IMR-90 (cell line): Measurements from ENCODE around the gene BHLHA15. TPM values are rescaled to one million over a fixed set of nuclear protein-coding genes. Genes with fewer than 3 reads are reported as not detected.

ENCODE experiments used
- ATAC-seq: fragments of 200-7000 bp; cut with Tn5 transposase; 2 replicates; pipeline ENCODE4 v1.9.1; 2020; ENCODE audit warnings: low read depth, mild to moderate bottlenecking, moderate library complexity
- BruUV-seq: library from RNA; stranded (reverse); fragments of 400-500 nt; replicated peaks from 2 replicates; lab custom pipeline; 2021; lab: Mats Ljungman, UMichigan
- CTCF ChIA-PET: fragments of 300-600 bp; formaldehyde crosslinking; extraction: SDS; loops from one replicate; lab custom pipeline; 2021; ENCODE audit warnings: antibody characterized with exemption; lab: Yijun Ruan, JAX
- POLR2A ChIA-PET: fragments of 300-600 bp; sonication (Branson Sonifier 250); formaldehyde crosslinking; loops from one replicate; lab custom pipeline; 2022; ENCODE audit warnings: antibody characterized with exemption; ENCODE audit not compliant: unreplicated experiment; lab: Charles Lee
- DNase-seq: peaks from one replicate; pipeline ENCODE4 v3.0.0; 2013
- H2AFZ ChIP-seq: replicated peaks from 2 replicates; pipeline ENCODE3; 2013; ENCODE audit warnings: low read length, mild to moderate bottlenecking; ENCODE audit not compliant: poor library complexity
- H2AK5ac ChIP-seq: 2 replicates; pipeline ENCODE4 v1.6.1; 2013; ENCODE audit warnings: low read depth, low read length, inconsistent platforms
- H2AK9ac ChIP-seq: replicated peaks from 2 replicates; pipeline ENCODE3; 2013; ENCODE audit warnings: mild to moderate bottlenecking, low read depth, low read length, moderate library complexity; ENCODE audit not compliant: poor library complexity
- H2BK120ac ChIP-seq: 2 replicates; pipeline ENCODE4 v1.6.1; 2013; ENCODE audit warnings: low read depth, low read length, inconsistent platforms
- H2BK15ac ChIP-seq: 3 replicates; pipeline ENCODE4 v1.6.1; 2013; ENCODE audit warnings: low read depth, low read length, inconsistent platforms
- H2BK20ac ChIP-seq: 2 replicates; pipeline ENCODE4 v1.6.1; 2013; ENCODE audit warnings: low read depth, mild to moderate bottlenecking, inconsistent platforms, low read length, moderate library complexity
- H2BK5ac ChIP-seq: 2 replicates; pipeline ENCODE4 v1.6.1; 2013; ENCODE audit warnings: mild to moderate bottlenecking, low read depth, low read length, inconsistent platforms; ENCODE audit not compliant: poor library complexity, severe bottlenecking
- H3K14ac ChIP-seq: replicated peaks from 2 replicates; pipeline ENCODE4 v1.6.1; 2013; ENCODE audit warnings: low read depth, low read length, inconsistent platforms
- H3K18ac ChIP-seq: 2 replicates; pipeline ENCODE4 v1.6.1; 2013; ENCODE audit warnings: low read depth, low read length, control low read depth
- H3K23ac ChIP-seq: 2 replicates; pipeline ENCODE4 v1.6.1; 2013; ENCODE audit warnings: low read depth, low read length, inconsistent platforms
- H3K27ac ChIP-seq: 2 replicates; pipeline ENCODE4 v1.5.1; 2013; ENCODE audit warnings: mild to moderate bottlenecking, control low read depth, low read length; ENCODE audit not compliant: insufficient read depth
- H3K27me3 ChIP-seq: 2 replicates; pipeline ENCODE4 v1.6.1; 2013; ENCODE audit warnings: low read length; ENCODE audit not compliant: control insufficient read depth, insufficient read depth
- H3K36me3 ChIP-seq: 2 replicates; pipeline ENCODE4 v1.6.1; 2013; ENCODE audit warnings: low read length, mixed read lengths; ENCODE audit not compliant: control insufficient read depth, insufficient read depth
- H3K4ac ChIP-seq: 2 replicates; pipeline ENCODE4 v1.6.1; 2013; ENCODE audit warnings: low read depth, low read length, inconsistent platforms
- H3K4me1 ChIP-seq: 2 replicates; pipeline ENCODE4 v1.6.1; 2013; ENCODE audit warnings: low read length, mixed read lengths; ENCODE audit not compliant: control insufficient read depth, insufficient read depth
- H3K4me2 ChIP-seq: 2 replicates; pipeline ENCODE4 v1.6.1; 2013; ENCODE audit warnings: low read depth, mild to moderate bottlenecking, control low read depth, low read length, moderate library complexity
- H3K4me3 ChIP-seq: 2 replicates; pipeline ENCODE4 v1.5.1; 2013; ENCODE audit warnings: low read depth, mild to moderate bottlenecking, control low read depth, low read length, moderate library complexity; ENCODE audit not compliant: insufficient read depth
- H3K56ac ChIP-seq: 2 replicates; pipeline ENCODE4 v1.6.1; 2013; ENCODE audit warnings: low read length, inconsistent platforms; ENCODE audit not compliant: insufficient read depth; ENCODE audit errors: extremely low read depth
- H3K79me1 ChIP-seq, 2 experiments: 2 replicates each; pipeline ENCODE4 v1.6.1; 2013; ENCODE audit warnings: low read length in 2 of 2, inconsistent platforms in 1 of 2, low read depth in 1 of 2
- H3K9ac ChIP-seq: 2 replicates; pipeline ENCODE4 v1.6.1; 2013; ENCODE audit warnings: low read depth, low read length, control low read depth
- H3K9me1 ChIP-seq: 2 replicates; pipeline ENCODE4 v1.6.1; 2013; ENCODE audit warnings: low read length, inconsistent platforms; ENCODE audit not compliant: insufficient read depth
- H3K9me3 ChIP-seq: 2 replicates; pipeline ENCODE4 v1.6.1; 2013; ENCODE audit warnings: low read length; ENCODE audit not compliant: control insufficient read depth, insufficient read depth
- H4K20me1 ChIP-seq: 2 replicates; pipeline ENCODE4 v1.6.1; 2013; ENCODE audit warnings: low read length, inconsistent platforms; ENCODE audit not compliant: insufficient read depth
- H4K5ac ChIP-seq: 2 replicates; pipeline ENCODE4 v1.6.1; 2013; ENCODE audit warnings: mild to moderate bottlenecking, low read depth, low read length, control low read depth
- H4K8ac ChIP-seq, 2 experiments: 2 replicates each; pipeline ENCODE4 v1.6.1; 2013; ENCODE audit warnings: low read depth in 2 of 2, low read length in 2 of 2, control low read depth in 1 of 2, inconsistent platforms in 1 of 2
- H4K91ac ChIP-seq: 2 replicates; pipeline ENCODE4 v1.6.1; 2013; ENCODE audit warnings: low read depth, low read length, inconsistent platforms; ENCODE audit not compliant: insufficient read depth
- BHLHE40 ChIP-seq: fragments of 150-350 bp; IDR thresholded peaks from 2 replicates; pipeline ENCODE4 v1.6.1; 2016; ENCODE audit warnings: mild to moderate bottlenecking, low read depth, low read length
- CEBPB ChIP-seq: IDR thresholded peaks from 2 replicates; pipeline ENCODE4 v1.6.1; 2012; ENCODE audit warnings: low read depth, low read length, improper control_type of control experiment
- CHD1 ChIP-seq: IDR thresholded peaks from 2 replicates; pipeline ENCODE4 v1.6.1; 2012; ENCODE audit warnings: low read depth, low read length, improper control_type of control experiment
- FOS ChIP-seq: fragments of 150-350 bp; IDR thresholded peaks from 2 replicates; pipeline ENCODE4 v1.6.1; 2016; ENCODE audit warnings: low read depth, low read length
- MAFK ChIP-seq: IDR thresholded peaks from 2 replicates; pipeline ENCODE4 v1.6.1; 2012; ENCODE audit warnings: low read depth, low read length, improper control_type of control experiment
- MAZ ChIP-seq: IDR thresholded peaks from 2 replicates; pipeline ENCODE4 v1.6.1; 2012; ENCODE audit warnings: low read depth, mild to moderate bottlenecking, low read length, improper control_type of control experiment, moderate library complexity, borderline replicate concordance
- MXI1 ChIP-seq: IDR thresholded peaks from 2 replicates; pipeline ENCODE4 v1.6.1; 2012; ENCODE audit warnings: low read depth, mild to moderate bottlenecking, low read length, moderate library complexity, borderline replicate concordance
- NFE2L2 ChIP-seq: fragments of 150-350 bp; IDR thresholded peaks from 2 replicates; pipeline ENCODE4 v1.6.1; 2016; ENCODE audit warnings: low read depth, mild to moderate bottlenecking, low read length
- POLR2A ChIP-seq: IDR thresholded peaks from 2 replicates; pipeline ENCODE4 v1.6.1; 2012; ENCODE audit warnings: mild to moderate bottlenecking, low read depth, low read length
- RAD21 ChIP-seq: IDR thresholded peaks from 2 replicates; pipeline ENCODE4 v1.6.1; 2012; ENCODE audit warnings: low read length, improper control_type of control experiment
- RCOR1 ChIP-seq: IDR thresholded peaks from 2 replicates; pipeline ENCODE4 v1.6.1; 2012; ENCODE audit warnings: mild to moderate bottlenecking, low read length, improper control_type of control experiment; ENCODE audit not compliant: insufficient replicate concordance
- RFX5 ChIP-seq: IDR thresholded peaks from 2 replicates; pipeline ENCODE4 v1.8.0; 2012; ENCODE audit warnings: low read depth, mild to moderate bottlenecking, low read length, moderate library complexity
- SMC3 ChIP-seq: fragments of 150-350 bp; IDR thresholded peaks from 2 replicates; pipeline ENCODE4 v1.6.1; 2016; ENCODE audit warnings: low read depth, mild to moderate bottlenecking, antibody characterized with exemption, low read length, moderate library complexity
- USF2 ChIP-seq: fragments of 150-350 bp; IDR thresholded peaks from 2 replicates; pipeline ENCODE4 v1.6.1; 2017; ENCODE audit warnings: mild to moderate bottlenecking, antibody characterized with exemption, low read length, low read depth
- WGBS, 2 experiments: methylation state at CpG; one replicate each; pipeline versions ENCODE4 v1.1.5 to v1.1.7; 2013; ENCODE audit warnings: missing lambda C conversion rate in 2 of 2; ENCODE audit not compliant: insufficient read length in 1 of 2; ENCODE audit errors: extremely low coverage in 2 of 2; 5-methylcytosine and 5-hydroxymethylcytosine counted together
- dilution Hi-C: fragments of 300-500 bp; cut with HindIII; formaldehyde crosslinking; loops from one replicate; pipeline ENCODE4 v1.14.3; 2018; ENCODE audit warnings: low sequenced_read_pairs; ENCODE audit not compliant: unreplicated experiment
- in situ Hi-C: fragments of 300-500 bp; cut with MboI; formaldehyde crosslinking; loops from 3 replicates; pipeline ENCODE4 v1.14.3; 2019; ENCODE audit warnings: low sequenced_read_pairs, inconsistent platforms, mixed read lengths
- intact Hi-C: fragments of 100-400 bp; cut with micrococcal nuclease; formaldehyde crosslinking; loops from 2 replicates; pipeline ENCODE4 v1.10.0; 2022
- polyA plus RNA-seq, 3 experiments: library from polyadenylated mRNA; depleted of rRNA; stranded (reverse); fragments of >200 nt; gene quantifications; 2 replicates each; pipeline ENCODE4 v1.2.3, GENCODE V29; 2012; ENCODE audit warnings: low replicate concordance in 1 of 3
- total RNA-seq: library from RNA; depleted of rRNA; stranded (reverse); fragments of >200 nt; gene quantifications from 2 replicates; pipeline ENCODE4 v1.2.3, GENCODE V29; 2012
- TF ChIP-seq, protein P1 (sequence below): fragments of 150-350 bp; IDR thresholded peaks from 2 replicates; pipeline ENCODE4 v1.6.1; 2016; ENCODE audit warnings: low read depth, mild to moderate bottlenecking, low read length, moderate library complexity, borderline replicate concordance
- TF ChIP-seq, protein P2 (sequence below): conservative IDR thresholded peaks from 2 replicates; pipeline ENCODE4 v1.5.1; 2012; ENCODE audit warnings: mild to moderate bottlenecking, low read depth, low read length, improper control_type of control experiment

The BHLHA15 gene
- total and polyA plus RNA-seq, 2 of the 4 experiments (the other 2 are of a cell fraction) = not detected

DNA sequence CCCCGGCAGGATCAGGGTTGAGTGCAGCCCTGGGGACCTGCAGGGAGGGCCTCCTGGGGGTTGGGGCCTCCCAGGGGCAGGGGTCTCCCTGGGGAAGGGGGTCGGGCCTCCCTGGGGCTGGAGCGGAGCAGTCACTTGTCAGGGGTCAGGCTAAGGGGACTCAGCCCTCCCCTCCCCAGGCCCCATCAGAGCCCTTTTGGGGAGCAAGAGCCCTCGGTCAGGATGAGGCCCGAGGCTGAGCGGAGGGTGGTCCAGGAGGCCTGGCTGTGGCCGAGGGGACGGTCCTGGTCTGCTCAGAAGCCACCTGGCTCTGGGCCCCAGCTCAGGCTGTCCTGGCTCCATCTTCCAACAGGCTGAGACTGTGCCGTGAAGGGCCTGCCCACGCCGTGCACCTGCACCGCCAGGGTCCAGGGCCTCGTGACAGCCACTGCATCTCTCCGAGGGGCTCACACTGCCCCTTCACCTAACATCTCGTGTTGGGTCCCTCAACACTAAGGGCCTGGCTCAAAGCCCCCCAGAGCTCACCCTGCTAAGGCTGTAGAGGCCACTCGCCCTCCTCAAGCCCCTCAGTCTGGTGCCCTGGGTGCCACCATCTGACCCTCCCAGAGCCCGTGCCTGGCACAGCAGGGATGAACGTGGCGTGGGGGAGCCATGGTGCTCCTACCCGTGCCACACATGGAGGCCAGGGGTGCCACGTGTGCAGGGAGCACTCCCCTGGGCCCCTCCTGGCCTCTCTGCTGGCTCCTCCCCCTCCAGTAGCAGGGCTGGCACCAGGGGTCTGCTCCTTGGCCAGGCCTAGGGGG is 12.9 kb downstream of the BHLHA15 start:
- H3K9me1 ChIP-seq = no peaks in the 10 kb centered on the region
- H2BK20ac ChIP-seq = no peak overlapping the region
- no peak overlapping the region for H3K14ac ChIP-seq
- no peak overlapping the region for H2BK5ac ChIP-seq
- no peak overlapping the region for H2AK9ac ChIP-seq
- H3K9ac ChIP-seq = no peak overlapping the region
- H4K5ac ChIP-seq = no peak overlapping the region
- H3K27ac ChIP-seq = no peak overlapping the region
- H2AK5ac ChIP-seq = no peak overlapping the region
- peaks cover 3% of the 10 kb centered on the region for H3K4me1 ChIP-seq
- intact Hi-C loops (no loop called here), dilution Hi-C loops (no loop called here), in situ Hi-C loops (no loop called here)
- no peaks in the 10 kb centered on the region for H3K79me1 ChIP-seq
- H3K27me3 ChIP-seq = no peaks in the 10 kb centered on the region
- no peak for ATAC-seq
- peaks cover 39% of the 10 kb centered on the region for H3K36me3 ChIP-seq
- no peak overlapping the region for H2BK120ac ChIP-seq
- no peaks in the 10 kb centered on the region for H3K9me3 ChIP-seq
- ChIA-PET CTCF (no interaction called here), POLR2A (no interaction called here)
- no peak overlapping the region for H4K91ac ChIP-seq
- BruUV-seq = no TSS peak
- DNase-seq = no peak
- H3K4ac ChIP-seq = no peak overlapping the region
- no peak overlapping the region for H2AFZ ChIP-seq
- no peak overlapping the region for H3K56ac ChIP-seq
- no peaks in the 10 kb centered on the region for H4K20me1 ChIP-seq
- no peak overlapping the region for H3K23ac ChIP-seq
- TF ChIP-seq FOS (no peak), MXI1 (no peak), CHD1 (no peak), POLR2A (no peak), BHLHE40 (no peak), USF2 (no peak), CEBPB (no peak), SMC3 (no peak), MAZ (no peak), NFE2L2 (no peak), MAFK (no peak), RAD21 (no peak), RFX5 (no peak), RCOR1 (no peak)
- TF ChIP-seq, protein P1, sequence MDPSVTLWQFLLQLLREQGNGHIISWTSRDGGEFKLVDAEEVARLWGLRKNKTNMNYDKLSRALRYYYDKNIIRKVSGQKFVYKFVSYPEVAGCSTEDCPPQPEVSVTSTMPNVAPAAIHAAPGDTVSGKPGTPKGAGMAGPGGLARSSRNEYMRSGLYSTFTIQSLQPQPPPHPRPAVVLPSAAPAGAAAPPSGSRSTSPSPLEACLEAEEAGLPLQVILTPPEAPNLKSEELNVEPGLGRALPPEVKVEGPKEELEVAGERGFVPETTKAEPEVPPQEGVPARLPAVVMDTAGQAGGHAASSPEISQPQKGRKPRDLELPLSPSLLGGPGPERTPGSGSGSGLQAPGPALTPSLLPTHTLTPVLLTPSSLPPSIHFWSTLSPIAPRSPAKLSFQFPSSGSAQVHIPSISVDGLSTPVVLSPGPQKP = no peak
- TF ChIP-seq, protein P2, sequence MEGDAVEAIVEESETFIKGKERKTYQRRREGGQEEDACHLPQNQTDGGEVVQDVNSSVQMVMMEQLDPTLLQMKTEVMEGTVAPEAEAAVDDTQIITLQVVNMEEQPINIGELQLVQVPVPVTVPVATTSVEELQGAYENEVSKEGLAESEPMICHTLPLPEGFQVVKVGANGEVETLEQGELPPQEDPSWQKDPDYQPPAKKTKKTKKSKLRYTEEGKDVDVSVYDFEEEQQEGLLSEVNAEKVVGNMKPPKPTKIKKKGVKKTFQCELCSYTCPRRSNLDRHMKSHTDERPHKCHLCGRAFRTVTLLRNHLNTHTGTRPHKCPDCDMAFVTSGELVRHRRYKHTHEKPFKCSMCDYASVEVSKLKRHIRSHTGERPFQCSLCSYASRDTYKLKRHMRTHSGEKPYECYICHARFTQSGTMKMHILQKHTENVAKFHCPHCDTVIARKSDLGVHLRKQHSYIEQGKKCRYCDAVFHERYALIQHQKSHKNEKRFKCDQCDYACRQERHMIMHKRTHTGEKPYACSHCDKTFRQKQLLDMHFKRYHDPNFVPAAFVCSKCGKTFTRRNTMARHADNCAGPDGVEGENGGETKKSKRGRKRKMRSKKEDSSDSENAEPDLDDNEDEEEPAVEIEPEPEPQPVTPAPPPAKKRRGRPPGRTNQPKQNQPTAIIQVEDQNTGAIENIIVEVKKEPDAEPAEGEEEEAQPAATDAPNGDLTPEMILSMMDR = no peak
- H3K4me3 ChIP-seq = no peak overlapping the region
- 77% methylated on average over 11 of the region's 21 CpGs; no CpG with 5 or more reads in 1 of the 2 experiments for WGBS, 2 experiments
- H2BK15ac ChIP-seq = no peak overlapping the region
- H3K18ac ChIP-seq = no peak overlapping the region
- no peak overlapping the region for H3K4me2 ChIP-seq
- H4K8ac ChIP-seq = no peak overlapping the region
